CD4-positive, alpha-beta T cell treated with Interleukin-1 beta for 1 hour (primary cell): ENCODE measurements around the gene OR5AL1.
"Not testable (repeated sequence)": the region's sequence is repeated elsewhere in the genome, so short reads cannot be mapped to it uniquely, and the experiment has no call there.

Experiments used
- DNase-seq, 2 donors: peaks; one replicate each; pipeline ENCODE4 v3.0.0-alpha.2; 2020 to 2022

OR5AL1 gene

GRCh38 chr11:56412396-56412795, at the start of gene OR5AL1:
Gene OR5AL1 (plus strand): TSS chr11:56412696.
- no peak for DNase-seq

GRCh38 chr11:56375324-56375723, 37.2 kb upstream of the OR5AL1 start, which contains the start of gene OR8U1:
Gene OR8U1 (plus strand): TSS chr11:56375624. CDS start chr11:56375624, 0 bp downstream.
- no peak for DNase-seq

- DNase-seq: no peak
Observed at GRCh38 chr11:56380120-56380519, 32.4 kb upstream of the OR5AL1 start.

GRCh38 chr11:56394381-56394780, 18.1 kb upstream of the OR5AL1 start:
- DNase-seq: no peak

- no peak for DNase-seq
Observed at GRCh38 chr11:56396047-56396446, 16.4 kb upstream of the OR5AL1 start.

GRCh38 chr11:56401858-56402461, 10.5 kb upstream of the OR5AL1 start:
- not testable (repeated sequence) for DNase-seq

- no peak for DNase-seq
Observed at GRCh38 chr11:56404393-56404792, 8.1 kb upstream of the OR5AL1 start.

- no peak for DNase-seq
Observed at GRCh38 chr11:56410801-56411200, 1.7 kb upstream of the OR5AL1 start.

- no peak for DNase-seq
Observed at GRCh38 chr11:56453521-56453920, 41.0 kb downstream of the OR5AL1 start.

- no peak for DNase-seq
Observed at GRCh38 chr11:56457076-56457475, 44.6 kb downstream of the OR5AL1 start.
